Measurements from ENCODE around the gene NEK4. TPM values are rescaled to one million over a fixed set of nuclear protein-coding genes. Genes with fewer than 3 reads are reported as not detected.

The NEK4 gene
- total and polyA plus RNA-seq, 4 donors = 30.8 to 47.3 (median 38.4) TPM

Small RNA genes within 50 kb of the gene (small RNA-seq; reads per million reads assigned to genes)
- gene AC006254.2 (ENCODE audit: low replicate concordance) = not detected
- gene RF00569 (ENCODE audit: low replicate concordance) = 1,508 reads per million, percentile 99 among the genes with 10 or more reads in this experiment
- not detected for gene RF01183 (ENCODE audit: low replicate concordance)
- gene SNORD19 (ENCODE audit: low replicate concordance) = 0.41 reads per million, percentile 46 among the genes with 10 or more reads in this experiment
- gene SNORD19B (ENCODE audit: low replicate concordance) = not detected
- gene SNORD69 (ENCODE audit: low replicate concordance) = 3,298 reads per million, percentile 100 among the genes with 10 or more reads in this experiment

Other genes starting within 250 kb of the NEK4 start
- gene NT5DC2, start 237.1 kb downstream of the NEK4 start, total RNA-seq = 10 to 100 TPM; 33.6 to 83.3 TPM
- 100 to 1,000 TPM; 204 to 205 TPM for gene NT5DC2, start 237.1 kb downstream of the NEK4 start, polyA plus RNA-seq (ENCODE audit: insufficient read length in 2 of 2)
- 10 to 100 TPM in 1 of 2 donors, 1 to 10 TPM in 1; 2.8 to 19.9 TPM for gene UQCC5, start 234.3 kb downstream of the NEK4 start, total RNA-seq
- 10 to 100 TPM; 21.7 to 21.9 TPM for gene UQCC5, start 234.3 kb downstream of the NEK4 start, polyA plus RNA-seq (ENCODE audit: insufficient read length in 2 of 2)
- gene PBRM1, start 85.0 kb downstream of the NEK4 start, total RNA-seq = 100 to 1,000 TPM in 1 of 2 donors, 10 to 100 TPM in 1; 71.9 to 105 TPM
- gene PBRM1, start 85.0 kb downstream of the NEK4 start, polyA plus RNA-seq (ENCODE audit: insufficient read length in 2 of 2) = 10 to 100 TPM; 35.9 to 46.9 TPM
- 10 to 100 TPM; 63.7 to 74.7 TPM for gene GNL3, start 84.9 kb downstream of the NEK4 start, total RNA-seq
- 10 to 100 TPM; 65.0 to 75.6 TPM for gene GNL3, start 84.9 kb downstream of the NEK4 start, polyA plus RNA-seq (ENCODE audit: insufficient read length in 2 of 2)
- 100 to 1,000 TPM in 1 of 2 donors, 10 to 100 TPM in 1; 96.0 to 114 TPM for gene GLT8D1, start 65.1 kb downstream of the NEK4 start, total RNA-seq
- gene GLT8D1, start 65.1 kb downstream of the NEK4 start, polyA plus RNA-seq (ENCODE audit: insufficient read length in 2 of 2) = 100 to 1,000 TPM; 102 to 104 TPM
- 10 to 100 TPM; 56.0 to 82.0 TPM for gene SPCS1, start 64.8 kb downstream of the NEK4 start, total RNA-seq
- 100 to 1,000 TPM; 148 to 150 TPM for gene SPCS1, start 64.8 kb downstream of the NEK4 start, polyA plus RNA-seq (ENCODE audit: insufficient read length in 2 of 2)
- gene ITIH1, start 6.7 kb upstream of the NEK4 start, total RNA-seq = under 1 TPM in 1 of 2 donors, not detected in 1; 0.44 TPM
- under 1 TPM in 1 of 2 donors, not detected in 1; 0.15 TPM for gene ITIH1, start 6.7 kb upstream of the NEK4 start, polyA plus RNA-seq (ENCODE audit: insufficient read length in 2 of 2)
- 1 to 10 TPM; 2.0 to 4.0 TPM for gene ITIH3, start 23.9 kb upstream of the NEK4 start, total RNA-seq
- 1 to 10 TPM in 1 of 2 donors, under 1 TPM in 1; 0.92 to 6.2 TPM for gene ITIH3, start 23.9 kb upstream of the NEK4 start, polyA plus RNA-seq (ENCODE audit: insufficient read length in 2 of 2)
- 10 to 100 TPM; 11.2 to 41.9 TPM for gene ITIH4, start 59.7 kb upstream of the NEK4 start, total RNA-seq
- gene ITIH4, start 59.7 kb upstream of the NEK4 start, polyA plus RNA-seq (ENCODE audit: insufficient read length in 2 of 2) = 10 to 100 TPM in 1 of 2 donors, 1 to 10 TPM in 1; 6.4 to 28.9 TPM
- 100 to 1,000 TPM in 1 of 2 donors, 1 to 10 TPM in 1; 4.5 to 189 TPM for gene MUSTN1, start 64.1 kb upstream of the NEK4 start, total RNA-seq
- 10 to 100 TPM in 1 of 2 donors, under 1 TPM in 1; 0.65 to 14.2 TPM for gene MUSTN1, start 64.1 kb upstream of the NEK4 start, polyA plus RNA-seq (ENCODE audit: insufficient read length in 2 of 2)
- 10 to 100 TPM; 16.3 to 65.6 TPM for gene STIMATE, start 126.6 kb upstream of the NEK4 start, total RNA-seq
- 10 to 100 TPM; 20.4 to 24.0 TPM for gene STIMATE, start 126.6 kb upstream of the NEK4 start, polyA plus RNA-seq (ENCODE audit: insufficient read length in 2 of 2)

Data from spinal cord (tissue), 4 donors.